Activated CD4-positive, CD25-positive, alpha-beta regulatory T cell (primary cell): Measurements from ENCODE around the gene LBHD2.
"Not testable (repeated sequence)": the region's sequence is repeated elsewhere in the genome, so short reads cannot be mapped to it uniquely, and the experiment has no call there.

Experiments used
- DNase-seq, 4 experiments: peaks; one replicate each; lab custom pipeline; 2025; lab: John Stamatoyannopoulos, UW

The LBHD2 gene

DNA sequence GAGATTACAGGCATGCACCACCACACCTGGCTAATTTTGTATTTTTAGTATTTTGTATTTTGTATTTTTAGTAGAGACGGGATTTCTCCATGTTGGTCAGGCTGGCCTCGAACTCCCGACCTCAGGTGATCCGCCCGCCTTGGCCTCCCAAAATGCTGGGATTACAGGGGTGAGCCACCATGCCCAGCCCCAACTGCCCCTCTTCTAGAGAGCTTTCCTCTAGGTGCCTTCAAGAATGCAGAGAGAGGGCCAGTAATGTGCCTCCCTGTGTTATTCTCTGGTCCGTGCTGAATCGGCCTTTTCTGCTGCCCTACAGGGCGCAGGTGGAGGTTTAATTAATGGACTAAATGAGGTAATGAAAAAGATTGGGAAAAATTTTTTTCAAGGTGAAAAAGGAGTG, 35.5 kb downstream of the LBHD2 start:
- DNase-seq = not testable (repeated sequence)

DNA sequence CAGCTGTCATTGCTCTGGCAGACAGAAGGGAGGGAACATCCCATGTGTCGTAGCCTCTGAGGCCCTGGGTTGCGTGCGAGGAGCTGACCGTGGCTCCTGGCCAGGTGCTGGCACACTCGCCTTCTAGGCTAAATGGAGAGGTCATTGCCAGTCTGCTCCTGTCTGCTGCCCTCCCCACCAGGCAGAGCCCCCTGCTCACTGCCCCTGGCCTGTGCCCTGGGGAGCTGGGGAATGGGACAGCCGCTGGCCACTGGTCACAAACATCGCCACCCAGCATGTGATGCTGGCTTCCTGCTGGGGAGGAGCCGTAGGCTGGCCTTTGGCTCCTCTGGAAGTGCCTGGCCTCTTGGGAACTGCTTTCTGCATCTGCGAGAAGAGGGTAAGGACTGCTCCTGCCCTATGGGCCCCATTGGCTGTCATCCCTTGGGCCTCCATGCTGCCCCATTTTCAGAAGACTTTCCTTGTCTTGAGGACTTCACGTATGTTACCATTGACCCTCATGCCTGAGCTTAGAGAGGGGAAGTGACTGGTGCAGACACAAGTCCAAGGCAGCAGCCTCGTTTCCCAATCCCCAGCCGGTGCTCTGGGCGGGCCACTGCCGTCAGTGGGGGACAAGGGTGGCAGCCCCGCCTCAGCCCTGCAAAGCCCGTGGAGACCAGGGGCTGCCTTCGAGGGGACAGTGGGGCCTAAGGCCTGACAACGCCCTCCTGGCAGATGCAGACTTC, 37.3 kb downstream of the LBHD2 start:
- no peak for DNase-seq

DNA sequence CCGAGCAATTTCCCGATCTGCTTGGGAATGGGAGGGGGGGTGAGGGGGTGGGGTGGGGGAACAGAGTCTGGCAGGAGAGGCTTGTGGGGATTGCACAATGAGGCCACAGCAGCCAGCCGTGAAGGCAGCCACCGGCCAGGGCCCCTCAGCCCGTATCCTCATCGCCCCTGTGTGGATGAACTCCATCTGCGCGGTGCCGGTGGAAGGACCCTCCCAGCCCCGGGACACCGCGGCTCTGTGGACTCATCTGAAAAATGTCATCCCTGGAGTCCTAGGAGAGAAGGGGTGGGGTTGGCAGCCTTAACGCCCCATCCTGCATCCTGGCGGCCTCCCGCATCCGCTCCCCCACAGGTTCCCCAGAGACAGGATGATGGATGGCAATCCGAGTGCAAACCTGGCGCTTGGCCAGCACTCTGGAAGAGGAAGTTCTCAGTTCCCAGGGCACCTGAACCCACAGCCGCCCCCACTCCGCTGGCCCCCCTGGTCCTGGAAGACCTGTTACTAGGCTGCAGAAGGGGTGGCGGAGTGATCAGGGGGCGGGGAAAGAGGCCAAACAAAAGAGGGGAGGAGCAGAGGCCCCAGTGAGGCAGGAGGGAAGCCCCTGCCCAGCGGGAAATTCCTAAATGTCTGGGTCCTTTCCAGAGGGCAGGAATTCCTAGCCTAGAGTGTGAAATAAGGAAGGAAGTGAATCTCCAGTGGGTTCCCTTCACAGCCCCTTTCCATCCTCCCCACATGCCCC, 38.0 kb downstream of the LBHD2 start:
- no peak for DNase-seq

DNA sequence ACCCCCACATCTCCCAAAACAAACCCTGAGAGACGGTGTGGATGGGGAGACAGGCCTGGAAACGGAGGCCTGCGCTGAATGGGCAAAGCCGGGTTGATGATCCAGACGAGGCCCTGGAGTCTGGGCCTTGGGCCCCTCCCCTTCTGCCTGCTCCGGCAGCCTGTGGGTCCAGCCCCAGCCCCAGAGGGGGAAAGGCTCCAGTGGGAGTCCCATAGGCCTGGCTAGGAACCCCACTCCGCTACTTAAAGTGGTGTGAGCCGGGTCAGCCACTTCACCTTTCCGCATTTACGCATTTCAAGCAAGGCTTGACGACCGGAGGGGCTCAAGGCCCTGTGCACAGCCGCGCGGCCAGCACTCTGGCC, 38.6 kb downstream of the LBHD2 start:
- DNase-seq = no peak

DNA sequence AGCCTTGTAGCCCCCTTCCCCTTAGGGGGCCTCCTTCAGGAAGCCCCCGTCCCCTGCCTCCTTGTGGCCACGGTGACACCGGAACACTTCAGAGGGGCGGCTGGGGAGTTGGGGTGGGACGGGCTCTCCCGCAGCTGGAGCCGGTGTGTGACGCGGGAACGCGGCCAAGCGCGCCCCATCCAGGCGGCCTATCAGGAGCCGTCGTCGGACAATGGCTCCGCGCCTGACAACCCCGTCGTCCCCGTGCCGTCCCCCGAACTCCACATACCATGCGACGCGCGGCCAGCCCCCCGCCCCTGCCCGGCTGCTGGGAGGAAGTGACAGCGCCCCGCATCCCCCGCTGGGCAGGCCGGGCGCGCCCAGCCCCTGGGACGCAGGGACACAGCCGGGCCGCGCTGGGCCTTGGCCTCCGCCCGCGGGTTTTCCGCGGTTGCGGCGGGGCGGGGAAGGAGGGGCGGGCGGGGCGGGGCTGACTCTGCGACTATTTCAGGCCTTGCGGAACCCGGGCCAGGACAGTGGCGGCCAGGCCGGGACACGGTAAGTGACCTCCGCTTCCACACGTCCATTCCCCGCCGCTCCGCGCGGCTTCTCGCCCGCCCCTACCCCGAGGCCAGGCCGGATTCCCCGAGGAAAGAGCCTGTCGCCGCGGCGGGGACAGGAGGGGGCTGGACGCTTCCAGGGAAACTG, 39.1 kb downstream of the LBHD2 start, which contains the start of gene TNFAIP2:
TSS of gene TNFAIP2 (plus strand) at position 515 of the 687 bp plus-strand sequence. CDS start 2,997 bp downstream, outside the sequence.
- no peak for DNase-seq

DNA sequence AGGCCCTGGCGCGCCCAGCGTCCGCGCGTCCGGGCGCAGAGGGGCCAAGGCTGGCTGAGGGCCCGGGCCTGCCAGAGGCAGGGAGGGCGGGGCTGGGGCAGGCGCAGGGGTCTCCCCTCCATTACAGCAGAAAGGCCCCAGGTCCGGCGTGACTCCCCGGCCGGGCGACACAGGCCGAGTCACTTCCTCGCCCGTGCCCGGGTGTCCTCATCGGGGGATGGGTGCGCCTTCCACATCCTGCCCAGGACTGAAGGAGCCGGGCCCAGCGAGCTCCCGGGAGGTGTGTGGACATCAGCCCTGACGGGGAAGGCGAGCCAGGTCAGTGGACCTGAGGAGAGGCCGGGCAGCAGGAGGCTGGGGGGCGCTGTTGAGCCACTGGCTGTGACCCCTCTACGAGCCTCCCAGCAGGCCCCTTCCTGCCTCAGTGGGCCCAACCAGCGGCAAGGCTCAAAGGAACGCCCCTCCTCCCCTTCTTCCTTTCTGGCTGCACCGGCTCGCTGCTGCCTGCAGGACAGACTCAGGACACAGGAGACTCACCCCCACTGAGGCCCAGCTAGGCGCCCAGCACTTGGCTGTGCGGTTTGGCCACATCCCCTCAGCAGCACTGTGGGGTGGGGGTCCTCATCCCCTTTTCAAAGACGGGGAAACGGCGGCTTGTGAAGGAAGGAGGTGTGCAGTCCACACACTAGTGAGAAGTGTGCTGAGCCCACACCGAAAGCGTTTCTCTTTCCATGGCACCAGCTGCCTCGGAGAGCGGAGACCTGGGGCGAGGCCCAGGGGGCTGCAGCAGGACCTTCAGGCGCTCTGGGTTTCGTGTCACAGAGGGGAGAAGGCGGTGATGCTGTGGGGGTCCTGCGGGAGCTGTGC, 39.9 kb downstream of the LBHD2 start:
- DNase-seq = no peak

DNA sequence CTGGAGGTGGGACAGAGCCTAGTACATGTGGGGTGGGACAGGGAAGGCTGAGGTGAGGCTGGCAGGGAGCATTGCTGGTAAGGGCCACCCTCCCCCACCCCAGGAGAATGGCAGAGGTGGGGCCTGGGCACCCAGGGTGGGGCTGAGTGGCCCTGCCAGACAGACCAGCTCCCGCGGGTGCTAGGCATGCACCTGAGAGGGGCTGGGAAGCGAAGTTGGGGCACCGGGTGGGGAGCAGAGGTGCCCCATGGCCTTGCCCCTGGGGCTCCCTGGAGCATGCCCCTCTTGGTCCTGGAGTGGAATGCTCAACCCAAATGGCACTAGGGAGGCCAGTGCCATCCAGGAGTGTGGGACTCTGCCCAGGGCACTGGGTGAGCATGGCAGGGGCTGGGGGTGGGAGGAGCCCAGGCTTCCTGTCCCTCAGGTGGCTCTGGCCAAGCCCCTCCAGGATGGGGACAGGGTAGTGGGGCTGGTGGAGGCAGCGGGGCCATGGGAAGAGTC, 40.5 kb downstream of the LBHD2 start:
- no peak for DNase-seq

DNA sequence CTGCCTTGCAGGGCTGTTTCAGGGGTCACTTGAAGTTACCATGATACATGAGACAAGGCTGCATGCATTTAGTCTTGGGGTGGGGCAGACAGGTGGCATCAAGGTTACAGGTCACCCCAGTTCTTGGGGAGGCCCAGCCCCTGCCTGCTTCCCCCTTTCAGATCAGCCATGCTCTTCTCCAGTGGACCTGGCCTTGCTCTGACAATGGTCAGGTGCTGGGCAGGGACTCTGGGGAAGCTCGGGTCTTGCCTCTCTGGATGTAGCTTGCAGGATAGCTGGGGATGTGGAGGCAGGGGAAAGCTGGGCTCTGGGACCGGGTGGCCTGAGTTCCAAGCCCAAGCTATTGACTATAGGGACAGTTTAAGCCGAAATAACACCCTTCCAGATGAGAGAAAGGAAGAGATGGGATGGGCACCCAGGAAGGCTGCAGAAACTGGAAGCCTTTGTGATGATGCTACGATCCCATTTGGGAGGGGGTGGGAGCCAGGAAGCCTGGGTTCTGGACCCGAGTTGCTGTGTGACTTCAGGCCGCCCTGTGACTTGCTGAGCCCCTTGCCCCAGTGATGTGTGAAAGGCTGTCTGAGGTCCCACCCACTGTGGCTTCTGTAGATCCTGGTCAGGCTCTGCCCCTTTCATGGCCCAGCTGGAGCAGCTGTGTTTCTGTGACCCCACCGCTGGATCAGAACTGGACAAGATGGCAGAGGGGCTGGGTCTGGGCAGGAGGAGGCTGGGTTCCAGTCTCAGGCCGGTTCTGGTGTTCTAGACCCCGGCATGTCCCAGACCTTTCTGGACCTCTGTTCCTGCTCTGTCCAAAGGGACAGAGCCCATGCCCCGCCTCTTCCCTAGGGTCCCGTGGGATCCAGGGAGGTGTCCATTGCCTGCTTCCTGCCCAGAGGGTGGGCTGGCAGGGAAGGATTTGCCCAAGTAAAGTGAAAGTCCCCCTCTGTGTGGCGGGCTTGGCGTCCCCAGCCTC, 41.4 kb downstream of the LBHD2 start:
- DNase-seq = no peak

DNA sequence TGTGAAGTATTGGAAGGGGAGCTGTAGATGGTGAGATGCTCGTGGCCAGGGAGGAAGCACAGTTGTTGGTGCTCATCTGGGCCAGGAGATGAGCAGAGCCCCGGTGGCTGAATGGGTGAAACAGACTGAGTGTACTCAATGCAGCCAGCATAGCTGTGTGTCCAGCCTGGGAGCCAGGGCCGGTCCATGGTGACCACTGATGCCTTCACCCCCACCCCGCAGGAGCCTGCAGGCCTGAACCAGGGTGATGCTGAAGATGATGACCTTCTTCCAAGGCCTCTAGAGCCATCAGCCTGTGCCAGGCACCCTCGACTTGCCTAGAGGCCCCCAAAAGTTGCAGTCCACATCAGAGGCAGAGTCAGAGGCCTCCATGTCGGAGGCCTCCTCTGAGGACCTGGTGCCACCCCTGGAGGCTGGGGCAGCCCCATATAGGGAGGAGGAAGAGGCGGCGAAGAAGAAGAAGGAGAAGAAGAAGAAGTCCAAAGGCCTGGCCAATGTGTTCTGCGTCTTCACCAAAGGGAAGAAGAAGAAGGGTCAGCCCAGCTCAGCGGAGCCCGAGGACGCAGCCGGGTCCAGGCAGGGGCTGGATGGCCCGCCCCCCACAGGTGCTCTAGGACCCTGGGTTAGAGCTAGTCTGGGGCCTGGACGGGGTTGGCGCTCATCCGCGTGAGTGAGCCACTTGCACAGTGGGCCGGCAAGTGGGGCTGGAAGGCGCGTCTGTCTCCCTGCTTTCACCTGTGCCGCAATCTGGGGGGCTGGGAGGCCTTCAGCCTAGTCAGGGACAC, 42.3 kb downstream of the LBHD2 start:
- DNase-seq = no peak

DNA sequence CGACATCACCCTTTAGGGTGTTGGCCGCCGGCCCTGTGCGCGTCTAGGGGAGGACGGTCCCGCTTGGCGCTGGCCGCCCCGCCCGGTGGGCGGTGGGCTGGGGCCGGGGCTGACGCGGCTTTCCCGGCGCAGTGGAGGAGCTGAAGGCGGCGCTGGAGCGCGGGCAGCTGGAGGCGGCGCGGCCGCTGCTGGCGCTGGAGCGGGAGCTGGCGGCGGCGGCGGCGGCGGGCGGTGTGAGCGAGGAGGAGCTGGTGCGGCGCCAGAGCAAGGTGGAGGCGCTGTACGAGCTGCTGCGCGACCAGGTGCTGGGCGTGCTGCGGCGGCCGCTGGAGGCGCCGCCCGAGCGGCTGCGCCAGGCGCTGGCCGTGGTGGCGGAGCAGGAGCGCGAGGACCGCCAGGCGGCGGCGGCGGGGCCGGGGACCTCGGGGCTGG, 42.9 kb downstream of the LBHD2 start:
- no peak for DNase-seq

DNA sequence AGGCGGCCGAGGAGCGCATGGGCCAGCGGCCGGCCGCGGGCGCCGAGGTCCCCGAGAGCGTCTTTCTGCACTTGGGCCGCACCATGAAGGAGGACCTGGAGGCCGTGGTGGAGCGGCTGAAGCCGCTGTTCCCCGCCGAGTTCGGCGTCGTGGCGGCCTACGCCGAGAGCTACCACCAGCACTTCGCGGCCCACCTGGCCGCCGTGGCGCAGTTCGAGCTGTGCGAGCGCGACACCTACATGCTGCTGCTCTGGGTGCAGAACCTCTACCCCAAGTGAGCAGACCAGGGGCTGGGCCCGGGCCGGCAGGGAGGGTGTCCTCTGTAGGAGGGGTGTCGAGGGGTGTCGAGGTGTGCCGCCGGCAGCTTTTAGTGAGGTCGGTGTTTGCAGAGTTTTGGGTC, 43.3 kb downstream of the LBHD2 start:
- DNase-seq = no peak

DNA sequence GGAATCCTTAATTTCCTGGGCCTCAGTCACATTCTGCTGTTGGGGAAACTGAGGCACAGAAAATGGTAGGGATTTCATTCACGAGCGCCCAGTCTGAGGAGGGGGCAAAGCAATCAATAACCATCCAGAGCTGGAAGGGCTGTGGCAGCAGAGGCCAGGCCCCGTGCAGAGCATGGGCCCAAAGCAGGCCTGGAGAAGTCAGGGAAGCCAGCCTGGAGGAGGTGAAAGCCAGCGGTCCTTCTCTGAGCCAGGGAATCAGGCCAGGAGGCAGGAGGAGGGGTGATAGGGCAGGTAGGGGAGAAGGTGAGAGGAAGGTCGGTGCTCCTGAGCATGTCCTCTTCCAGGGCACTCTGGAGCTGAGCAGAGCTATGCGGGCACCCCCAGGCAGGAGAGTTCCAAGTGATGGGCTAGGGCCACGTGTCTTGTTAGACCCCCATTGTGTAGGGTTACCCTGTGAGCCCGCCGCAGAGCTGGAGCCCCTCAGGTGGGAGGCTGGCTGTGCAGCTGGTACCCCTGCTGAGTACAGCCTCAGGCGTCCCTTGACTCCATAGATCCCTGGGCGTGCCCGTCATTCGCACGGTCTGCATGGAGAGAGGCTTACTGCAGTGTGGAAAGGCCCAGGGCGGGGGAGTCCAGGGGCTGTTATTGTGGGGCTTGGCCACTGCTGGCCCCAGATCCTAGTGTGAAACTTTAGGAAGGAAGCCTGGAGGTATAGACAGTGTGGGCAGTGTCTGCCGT, 44.0 kb downstream of the LBHD2 start:
- no peak for DNase-seq

DNA sequence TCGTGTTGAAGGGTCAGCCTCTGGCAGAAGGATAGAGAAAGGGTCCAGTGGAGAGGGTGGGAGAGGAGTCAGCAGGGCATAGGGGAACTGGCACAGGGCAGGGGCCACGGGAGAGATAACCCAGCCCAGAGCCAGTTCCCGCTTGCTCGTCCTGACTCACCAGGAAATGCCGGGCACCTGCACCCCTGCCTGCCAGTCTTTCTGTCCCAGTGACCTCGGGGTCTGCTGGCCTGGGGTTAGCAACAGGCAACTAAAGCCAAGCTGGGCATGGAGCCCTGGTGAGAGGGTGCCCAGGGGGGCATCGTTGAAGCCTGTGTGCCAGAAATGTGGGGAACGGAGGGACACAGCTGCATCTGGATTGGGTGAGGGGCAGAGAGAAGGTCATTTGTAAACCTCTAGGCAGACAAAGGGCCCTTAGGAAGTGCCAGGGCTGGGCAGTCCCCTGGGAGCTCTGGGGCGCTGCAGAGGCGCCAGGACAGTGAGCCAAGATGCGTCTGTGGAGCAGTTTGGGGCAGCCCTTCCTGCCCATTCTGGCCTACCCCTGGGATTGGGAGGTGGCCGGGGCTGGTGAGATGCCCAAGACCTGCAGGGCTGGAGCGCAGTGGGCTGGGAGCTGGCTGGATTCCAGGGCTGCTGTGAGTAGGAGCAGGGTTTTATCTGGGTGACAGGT, 44.8 kb downstream of the LBHD2 start:
- no peak for DNase-seq

DNA sequence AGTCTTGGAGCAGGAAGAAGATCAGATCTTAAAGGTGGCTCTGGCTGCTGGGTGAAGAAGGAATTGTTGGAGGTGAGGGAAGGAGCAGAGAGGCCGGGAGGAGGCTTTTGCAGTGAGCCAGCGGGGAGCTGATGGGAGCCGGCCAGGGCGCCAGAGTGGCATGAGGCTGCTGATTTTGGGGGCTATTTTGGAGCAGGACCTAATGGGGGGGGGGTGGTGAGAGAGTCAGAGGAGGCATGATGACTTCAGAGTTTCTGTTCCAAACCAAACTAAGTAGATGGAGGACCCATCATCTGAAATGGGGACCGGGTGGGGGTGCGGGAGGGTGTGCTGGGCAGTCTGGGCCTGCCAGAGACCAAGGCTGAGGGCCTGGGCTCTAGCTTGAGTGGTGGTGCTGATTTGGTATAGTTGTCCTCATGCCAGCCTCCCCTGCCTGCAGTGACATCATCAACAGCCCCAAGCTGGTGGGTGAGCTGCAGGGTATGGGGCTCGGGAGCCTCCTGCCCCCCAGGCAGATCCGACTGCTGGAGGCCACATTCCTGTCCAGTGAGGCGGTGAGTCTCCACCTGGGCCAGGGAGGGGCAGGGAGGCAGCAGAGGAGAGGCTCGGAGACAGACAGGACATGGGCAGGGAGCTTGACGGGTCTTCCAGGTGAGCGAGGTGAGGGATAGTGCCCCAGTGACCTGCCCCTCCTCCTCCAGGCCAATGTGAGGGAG, 45.4 kb downstream of the LBHD2 start:
- no peak for DNase-seq

DNA sequence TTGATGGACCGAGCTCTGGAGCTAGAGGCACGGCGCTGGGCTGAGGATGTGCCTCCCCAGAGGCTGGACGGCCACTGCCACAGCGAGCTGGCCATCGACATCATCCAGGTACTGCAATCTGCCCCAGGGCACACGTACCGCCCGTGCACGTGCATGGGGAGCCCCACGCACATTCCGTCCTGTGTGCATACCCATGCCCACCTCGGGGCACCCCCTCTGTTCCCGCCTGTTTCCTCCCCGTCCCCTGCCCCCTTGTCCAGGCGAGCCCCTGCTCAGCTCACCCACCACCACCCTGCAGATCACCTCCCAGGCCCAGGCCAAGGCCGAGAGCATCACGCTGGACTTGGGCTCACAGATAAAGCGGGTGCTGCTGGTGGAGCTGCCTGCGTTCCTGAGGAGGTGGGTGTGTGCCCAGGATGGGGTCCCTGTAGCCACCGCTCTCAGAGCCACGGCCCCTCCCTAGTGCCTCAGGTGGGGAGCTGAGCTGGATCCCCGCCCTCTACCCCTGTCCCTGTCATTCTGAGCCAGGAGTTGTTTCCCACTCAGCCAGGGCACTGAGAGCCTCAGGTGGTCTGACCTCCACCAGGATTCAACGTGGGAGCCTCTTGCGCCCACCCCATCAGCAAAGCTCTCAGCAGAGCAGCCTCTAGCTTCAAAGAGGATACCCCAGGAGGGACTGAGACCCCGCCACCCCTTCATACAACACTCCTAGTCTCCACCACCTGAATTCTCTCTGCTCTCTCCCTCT, 46.2 kb downstream of the LBHD2 start:
- DNase-seq = no peak

DNA sequence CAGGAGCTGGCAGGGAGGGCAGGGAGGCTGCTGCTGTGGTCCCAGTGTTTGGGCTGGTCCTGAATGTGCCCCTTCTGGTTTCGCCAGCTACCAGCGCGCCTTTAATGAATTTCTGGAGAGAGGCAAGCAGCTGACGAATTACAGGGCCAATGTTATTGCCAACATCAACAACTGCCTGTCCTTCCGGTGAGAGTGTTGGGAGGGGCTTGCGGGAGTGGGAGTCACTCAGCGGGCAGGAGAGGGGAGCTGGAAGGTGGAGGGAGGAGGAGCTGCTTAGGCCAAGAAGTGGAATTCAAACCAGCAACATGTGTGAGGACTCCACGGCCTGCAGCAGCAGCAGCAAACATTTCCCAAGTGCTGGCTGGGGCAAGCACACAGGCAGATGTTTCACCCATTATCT, 47.0 kb downstream of the LBHD2 start:
- no peak for DNase-seq

DNA sequence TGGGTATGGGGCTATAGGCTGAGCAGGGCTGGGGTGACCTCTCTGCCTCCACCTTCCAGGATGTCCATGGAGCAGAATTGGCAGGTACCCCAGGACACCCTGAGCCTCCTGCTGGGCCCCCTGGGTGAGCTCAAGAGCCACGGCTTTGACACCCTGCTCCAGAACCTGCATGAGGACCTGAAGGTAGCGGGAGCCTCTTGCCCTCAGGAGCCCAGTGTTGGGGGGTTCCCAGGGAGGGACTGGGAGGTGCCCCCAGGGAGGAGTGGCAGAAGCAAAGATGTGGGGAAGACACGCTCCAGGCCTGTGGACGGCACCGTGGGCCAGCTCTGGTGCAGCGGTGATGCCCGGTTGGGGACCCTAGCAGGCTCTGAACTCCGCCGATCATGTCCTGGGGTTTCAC, 47.6 kb downstream of the LBHD2 start:
- DNase-seq = no peak
